ENCODE results near the gene GNB1L. TPM values are rescaled to one million over a fixed set of nuclear protein-coding genes. Genes with fewer than 3 reads are reported as not detected.
"Not testable (repeated sequence)": the region's sequence is repeated elsewhere in the genome, so short reads cannot be mapped to it uniquely, and the experiment has no call there.

The GNB1L gene
- polyA plus RNA-seq, 3 donors = 3.5 to 6.6 (median 4.3) TPM

GRCh38 chr22:19797086-19798002, 57.3 kb downstream of the GNB1L start:
- H3K27ac ChIP-seq (ENCODE audit: low read depth, low read length) = no peak overlapping the region
- WGBS, 3 donors = 80 to 85% (median 84%) methylated on average over 23 to 24 of the region's 24 CpGs

GRCh38 chr22:19796160-19796559, 58.5 kb downstream of the GNB1L start:
- 82 to 88% (median 88%) methylated on average over 7 of the region's 7 CpGs for WGBS, 3 donors
- no peak overlapping the region for H3K27ac ChIP-seq (ENCODE audit: low read depth, low read length)

DNA sequence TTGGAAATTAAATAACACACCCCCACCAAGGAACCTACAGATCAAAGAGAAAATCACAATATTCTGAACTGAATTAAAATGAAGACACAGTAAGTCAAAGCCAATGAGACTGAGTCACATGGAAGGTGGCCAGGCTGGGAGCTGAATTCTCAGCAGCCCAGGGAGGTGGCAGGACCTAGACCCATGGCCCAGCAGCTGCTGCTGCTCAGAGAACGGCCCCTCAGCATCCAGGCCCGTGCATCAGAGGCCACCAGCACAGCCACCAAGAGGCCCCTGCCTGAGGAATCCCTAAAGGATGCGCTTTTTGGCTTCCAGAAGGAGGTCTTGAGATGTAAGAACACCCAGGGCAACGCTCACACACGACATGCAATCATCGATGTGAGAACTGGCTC, 59.1 kb downstream of the GNB1L start:
- WGBS, 3 donors = 79 to 93% (median 88%) methylated on average over 6 of the region's 6 CpGs
- H3K27ac ChIP-seq (ENCODE audit: low read depth, low read length) = no peak overlapping the region

- 86 to 89% (median 88%) methylated on average over 2 of the region's 2 CpGs for WGBS, 3 donors
- no peak overlapping the region for H3K27ac ChIP-seq (ENCODE audit: low read depth, low read length)
These were observed 60.9 kb downstream of the GNB1L start for GRCh38 chr22:19793661-19794310.

GRCh38 chr22:19793161-19793560, 61.5 kb downstream of the GNB1L start:
- WGBS, 3 donors = 64 to 73% (median 70%) methylated on average over 2 of the region's 2 CpGs
- no peak overlapping the region for H3K27ac ChIP-seq (ENCODE audit: low read depth, low read length)

- WGBS, 3 donors = 93 to 95% (median 94%) methylated on average over 13 of the region's 13 CpGs
These were observed 62.2 kb downstream of the GNB1L start for GRCh38 chr22:19792383-19792896.

GRCh38 chr22:19791894-19792293, 62.8 kb downstream of the GNB1L start:
- H3K27ac ChIP-seq (ENCODE audit: low read depth, low read length) = no peak overlapping the region

More at GRCh38 chr22:19792383-19792896, 62.2 kb downstream of the GNB1L start:
- not testable (repeated sequence) for H3K27ac ChIP-seq (ENCODE audit: low read depth, low read length)

DNA sequence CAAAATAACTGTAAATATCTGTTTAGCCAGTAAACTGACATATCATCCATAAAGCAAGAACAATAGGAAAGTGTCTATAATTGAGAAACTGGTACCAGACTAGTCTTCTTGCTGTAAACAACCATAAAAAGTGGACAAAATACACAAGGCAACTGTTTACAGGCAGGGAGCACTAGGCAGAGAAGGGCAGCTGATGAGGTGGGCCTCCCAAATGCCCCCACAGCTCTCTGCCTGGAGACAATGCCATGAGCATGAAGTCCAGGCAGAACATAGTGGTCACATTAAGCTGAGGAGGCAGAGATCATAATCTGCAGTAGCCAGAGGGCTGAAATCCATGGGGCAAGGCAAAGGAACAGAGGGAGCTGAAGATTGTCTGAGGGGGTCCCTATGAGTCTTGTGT, 63.4 kb downstream of the GNB1L start:
- H3K27ac ChIP-seq (ENCODE audit: low read depth, low read length) = no peak overlapping the region

DNA sequence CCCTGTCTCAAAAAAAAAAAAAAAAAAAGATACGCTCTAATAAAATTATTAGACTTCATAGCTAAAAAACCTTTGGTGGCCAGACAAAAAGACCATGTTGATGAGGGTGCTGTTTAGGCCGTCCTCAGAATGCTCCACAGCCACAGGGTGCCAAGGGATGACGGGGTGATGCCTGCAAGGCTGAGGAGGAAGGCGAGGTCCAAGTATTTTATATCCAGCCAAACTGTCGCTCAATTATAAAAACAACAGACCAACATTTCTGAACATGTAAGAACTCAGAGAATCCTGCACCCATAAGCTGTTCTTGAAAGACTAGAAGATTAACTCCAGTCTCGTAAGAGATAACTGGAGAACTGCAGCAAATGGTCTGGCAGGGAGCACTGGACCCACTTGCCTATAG, 64.8 kb downstream of the GNB1L start:
- no peak overlapping the region for H3K27ac ChIP-seq (ENCODE audit: low read depth, low read length)
- 80 to 99% (median 82%) methylated on average over 5 to 6 of the region's 6 CpGs for WGBS, 3 donors

DNA sequence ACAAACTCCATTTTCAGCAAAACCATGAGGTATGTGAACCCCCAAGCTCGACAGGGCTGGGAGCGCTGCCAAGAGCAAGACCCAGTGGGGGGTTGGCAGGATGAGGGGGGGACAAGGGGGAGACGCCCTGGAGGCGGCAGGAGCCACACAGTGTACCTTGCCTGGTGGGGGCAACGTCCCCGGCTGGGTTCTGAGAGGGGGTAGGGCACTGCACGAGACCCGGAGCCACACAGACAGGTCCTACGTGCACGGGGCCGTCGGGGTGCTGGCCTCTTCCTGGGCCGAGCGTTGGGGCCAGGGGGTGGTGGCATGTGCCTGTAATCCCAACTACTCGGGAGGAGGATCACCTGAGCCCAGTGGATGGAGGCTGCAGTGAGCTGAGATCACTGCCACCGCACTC, 65.3 kb downstream of the GNB1L start:
- 92 to 93% (median 93%) methylated on average over 16 of the region's 16 CpGs for WGBS, 3 donors
- H3K27ac ChIP-seq (ENCODE audit: low read depth, low read length) = no peak overlapping the region

DNA sequence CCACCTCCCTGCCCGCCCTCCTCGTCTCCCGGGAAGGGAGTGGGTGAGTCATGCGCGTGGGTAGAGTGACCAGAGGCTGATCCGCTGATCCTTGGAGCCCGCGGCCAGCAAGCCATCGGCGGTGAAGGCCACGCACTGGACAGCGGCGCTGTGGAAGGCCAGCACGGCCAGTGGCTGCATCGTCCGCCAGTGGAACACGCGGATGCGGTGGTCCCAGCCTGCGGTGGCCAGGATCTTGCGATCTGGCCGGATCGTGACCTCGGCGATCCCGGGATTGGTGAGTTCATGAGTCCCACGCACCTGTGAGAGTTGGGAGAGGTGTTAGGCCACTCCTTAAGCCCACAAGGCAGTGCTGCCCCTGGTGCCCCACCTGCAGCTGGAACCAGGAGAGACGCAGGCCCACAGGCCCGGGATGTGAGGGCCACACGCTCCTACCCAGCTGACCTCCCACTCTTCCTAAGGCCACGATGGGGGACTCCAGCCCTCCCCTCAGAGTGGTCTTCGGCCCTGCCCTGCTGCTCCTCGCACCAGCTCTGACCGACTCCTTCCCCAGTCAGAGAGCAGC, 65.9 kb downstream of the GNB1L start:
- 97 to 98% (median 98%) methylated on average over 34 of the region's 34 CpGs for WGBS, 3 donors
- H3K27ac ChIP-seq (ENCODE audit: low read depth, low read length) = no peak overlapping the region

DNA sequence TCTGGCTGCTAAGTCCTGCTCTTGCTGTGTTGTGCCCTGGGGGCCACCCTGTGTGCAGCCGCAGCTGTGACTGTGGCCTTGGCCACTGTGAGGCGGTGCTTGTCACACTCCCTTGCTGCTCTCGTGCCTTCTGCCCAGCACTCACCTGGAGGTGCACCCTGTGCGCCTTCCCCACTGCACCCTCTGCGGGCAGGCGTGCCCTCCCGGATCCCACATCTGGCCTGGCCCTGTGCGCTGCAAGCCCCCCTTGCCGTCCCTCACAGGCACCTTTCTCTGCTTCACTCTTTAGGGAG, 66.9 kb downstream of the GNB1L start:
- H3K27ac ChIP-seq (ENCODE audit: low read depth, low read length) = no peak overlapping the region
- 92 to 94% (median 93%) methylated on average over 9 of the region's 9 CpGs for WGBS, 3 donors

DNA sequence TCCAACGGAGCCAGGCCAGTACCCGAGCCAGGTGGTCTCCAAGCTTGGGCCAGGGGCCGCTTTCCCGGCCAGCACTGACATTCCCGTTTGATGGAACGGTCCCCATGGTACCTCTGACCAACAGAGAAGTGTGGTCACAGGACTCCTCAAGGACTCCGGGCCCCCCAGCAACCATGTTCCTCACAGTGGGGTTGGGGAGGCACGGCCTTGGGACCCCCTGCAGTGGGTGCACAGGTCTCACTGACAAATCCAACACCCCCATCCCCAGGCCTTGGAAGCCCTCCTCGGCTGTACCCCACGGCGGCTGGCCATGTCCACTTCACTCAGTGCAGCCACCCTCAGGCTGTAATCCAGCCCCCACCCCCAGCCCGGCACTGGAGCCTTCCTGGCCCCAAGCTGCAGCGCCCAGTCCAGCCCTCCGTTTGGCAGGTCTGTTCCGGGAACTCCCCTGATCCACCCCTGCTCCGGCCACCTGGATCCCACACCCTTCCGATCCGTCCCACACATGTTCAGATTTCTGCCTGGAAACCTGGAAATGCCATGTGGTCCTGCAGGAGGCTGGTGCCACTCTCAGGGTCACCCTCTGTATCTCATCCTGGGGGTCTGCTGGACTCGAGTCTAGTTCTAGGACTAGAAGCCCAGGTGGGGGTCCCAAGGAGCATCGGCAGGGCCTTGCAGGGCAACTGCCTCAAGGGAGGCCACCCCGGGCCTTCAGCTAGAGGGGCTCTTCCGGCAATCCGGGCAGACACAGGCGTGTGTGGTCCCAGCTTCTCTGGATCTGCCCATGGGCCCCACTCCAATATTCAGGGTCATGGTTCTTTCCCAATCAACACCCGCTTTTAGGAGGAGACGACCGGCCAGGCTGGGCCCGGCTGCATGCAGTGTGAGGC, 67.5 kb downstream of the GNB1L start:
- WGBS, 3 donors = 90 to 94% (median 93%) methylated on average over 27 to 28 of the region's 28 CpGs
- H3K27ac ChIP-seq (ENCODE audit: low read depth, low read length) = no peak overlapping the region

DNA sequence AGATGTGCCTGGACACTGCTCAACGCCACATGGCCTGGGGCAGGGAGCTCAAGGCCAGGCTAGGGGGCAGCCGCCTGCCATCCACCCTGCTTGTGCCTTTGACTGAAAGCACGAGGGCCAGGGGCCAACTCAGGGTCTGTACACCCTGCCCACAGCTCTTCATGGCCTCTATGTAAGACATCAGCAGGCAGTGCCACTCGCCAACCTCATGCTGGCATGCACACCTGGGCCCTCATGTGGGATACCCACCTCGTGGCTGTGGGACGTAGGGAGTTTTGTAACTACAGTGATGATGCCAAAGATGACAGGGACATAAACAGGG, 68.4 kb downstream of the GNB1L start:
- WGBS, 3 donors = 76 to 89% (median 86%) methylated on average over 6 of the region's 6 CpGs
- no peak overlapping the region for H3K27ac ChIP-seq (ENCODE audit: low read depth, low read length)

DNA sequence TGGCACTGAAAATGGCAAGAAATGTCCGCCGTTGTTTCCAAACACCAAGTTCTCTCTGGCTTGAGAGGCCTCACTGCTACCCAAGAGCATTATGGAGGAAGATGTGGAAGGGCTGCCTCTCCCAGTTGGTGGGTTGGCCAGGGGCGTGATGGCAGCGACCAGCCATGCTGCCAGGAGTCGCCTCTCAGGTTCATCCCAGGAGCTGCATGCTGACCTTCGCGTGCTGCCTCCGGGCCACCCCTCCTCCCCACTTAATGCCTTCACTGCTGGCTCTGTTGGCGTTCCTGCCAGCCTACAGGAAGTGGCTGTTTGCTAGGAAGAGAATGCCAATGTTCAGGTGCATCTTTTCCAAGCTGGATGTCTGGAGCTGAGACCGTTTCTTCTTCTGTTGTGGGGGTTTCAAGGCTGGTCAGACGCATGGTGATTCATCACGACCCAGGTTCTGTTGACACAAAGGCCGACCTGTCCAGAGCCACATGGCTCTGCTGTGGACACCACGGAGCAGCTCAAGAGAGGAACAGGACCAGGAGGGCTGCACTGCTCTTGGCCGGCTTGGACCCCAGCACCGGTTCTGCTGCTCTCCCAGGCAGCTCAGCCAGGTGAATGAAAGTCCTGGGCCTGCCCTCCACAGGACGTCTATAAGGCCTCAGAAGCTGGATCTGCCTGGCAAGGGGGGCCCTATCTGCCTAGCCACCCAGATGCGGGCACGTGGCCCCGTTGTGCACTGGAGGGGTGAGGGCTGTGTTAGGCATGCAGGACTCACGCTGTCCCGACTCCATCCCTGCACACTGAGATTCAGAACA, 69.0 kb downstream of the GNB1L start:
- H3K27ac ChIP-seq (ENCODE audit: low read depth, low read length) = no peak overlapping the region
- WGBS, 3 donors = 78 to 90% (median 87%) methylated on average over 22 of the region's 22 CpGs

GRCh38 chr22:19784384-19785175, 70.1 kb downstream of the GNB1L start:
- 85 to 95% (median 90%) methylated on average over 33 of the region's 33 CpGs for WGBS, 3 donors
- no peak overlapping the region for H3K27ac ChIP-seq (ENCODE audit: low read depth, low read length)

Data from adipose tissue (tissue), 3 donors.